CD4-positive, alpha-beta T cell treated with Interleukin-15 for 1 hour (primary cell): ENCODE data around the gene USP6NL.

Source experiments
- DNase-seq: peaks from one replicate; pipeline ENCODE4 v3.0.0-alpha.2; 2020

Gene USP6NL

GRCh38 chr10:11615396-11615795, 3.9 kb upstream of the USP6NL start:
- no peak for DNase-seq

GRCh38 chr10:11612021-11613001, 861 bp upstream of the USP6NL start:
- DNase-seq, result no peak

- DNase-seq, result no peak
These were observed 613 bp downstream of the USP6NL start for GRCh38 chr10:11610826-11611247.

GRCh38 chr10:11610166-11610825, 1.2 kb downstream of the USP6NL start:
- DNase-seq, result no peak

GRCh38 chr10:11609492-11610093, 1.9 kb downstream of the USP6NL start:
- DNase-seq, result no peak

- DNase-seq, result no peak
These were observed 2.4 kb downstream of the USP6NL start for GRCh38 chr10:11609052-11609451.

GRCh38 chr10:11608159-11609013, 3.1 kb downstream of the USP6NL start:
- DNase-seq, result no peak

- DNase-seq, result no peak
These were observed 5.5 kb downstream of the USP6NL start for GRCh38 chr10:11605807-11606408.

GRCh38 chr10:11604865-11605650, 6.4 kb downstream of the USP6NL start:
- DNase-seq, result no peak

- no peak for DNase-seq
These were observed 7.7 kb downstream of the USP6NL start for GRCh38 chr10:11603741-11604140.

- DNase-seq, result no peak
These were observed 8.4 kb downstream of the USP6NL start for GRCh38 chr10:11602919-11603523.

GRCh38 chr10:11602358-11602757, 9.1 kb downstream of the USP6NL start:
- no peak for DNase-seq

- no peak for DNase-seq
These were observed 9.8 kb downstream of the USP6NL start for GRCh38 chr10:11601670-11602069.

GRCh38 chr10:11600280-11600679, 11.2 kb downstream of the USP6NL start:
- DNase-seq, result no peak

GRCh38 chr10:11598712-11599397, 12.6 kb downstream of the USP6NL start:
- DNase-seq, result no peak

GRCh38 chr10:11597470-11597869, 14.0 kb downstream of the USP6NL start:
- no peak for DNase-seq

- no peak for DNase-seq
These were observed 16.1 kb downstream of the USP6NL start for GRCh38 chr10:11595395-11595692.

- no peak for DNase-seq
These were observed 16.7 kb downstream of the USP6NL start for GRCh38 chr10:11594589-11595394.

GRCh38 chr10:11593612-11594011, 17.8 kb downstream of the USP6NL start:
- no peak for DNase-seq

GRCh38 chr10:11589738-11590137, 21.7 kb downstream of the USP6NL start:
- DNase-seq, result no peak
